HG03442 (cell line): ENCODE data around the gene RNF144A.

Source experiments
- ATAC-seq: cut with Tn5 transposase; IDR thresholded peaks from one replicate; pipeline ENCODE4 v1.9.1; 2021; ENCODE audit warnings: mild to moderate bottlenecking, moderate library complexity; ENCODE audit not compliant: unreplicated experiment

Gene RNF144A

DNA sequence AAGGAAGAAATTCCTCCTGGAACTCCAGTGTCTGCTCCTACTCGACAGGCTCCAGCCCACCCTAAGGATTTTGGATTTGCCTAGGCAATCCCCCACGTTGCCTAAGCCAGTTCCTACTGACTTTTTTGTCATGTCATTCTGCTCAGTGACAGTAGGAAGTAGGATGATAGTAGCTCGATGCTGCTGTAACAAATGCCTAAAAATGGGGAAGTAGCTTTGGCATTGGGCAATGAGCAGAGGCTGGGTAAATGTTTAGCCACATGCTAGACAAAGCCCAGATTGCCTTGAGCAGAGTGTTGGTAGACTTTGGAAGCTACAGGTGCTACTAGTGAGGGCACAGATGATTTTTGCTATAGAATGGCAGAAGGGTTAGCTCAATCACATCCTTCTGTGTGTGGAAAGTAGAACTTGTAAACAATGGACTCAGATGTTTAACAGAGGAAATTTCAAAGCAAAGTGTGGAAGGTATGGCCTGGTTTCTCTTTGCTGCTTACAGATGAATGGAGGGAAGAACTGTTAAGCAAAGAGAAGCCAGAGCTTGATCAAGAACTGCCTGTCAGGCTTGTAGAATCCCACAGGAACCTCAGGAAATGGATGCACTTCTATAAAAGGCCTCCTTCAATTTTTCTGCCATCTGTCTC is 154.8 kb downstream of the RNF144A start:
- no peak for ATAC-seq

DNA sequence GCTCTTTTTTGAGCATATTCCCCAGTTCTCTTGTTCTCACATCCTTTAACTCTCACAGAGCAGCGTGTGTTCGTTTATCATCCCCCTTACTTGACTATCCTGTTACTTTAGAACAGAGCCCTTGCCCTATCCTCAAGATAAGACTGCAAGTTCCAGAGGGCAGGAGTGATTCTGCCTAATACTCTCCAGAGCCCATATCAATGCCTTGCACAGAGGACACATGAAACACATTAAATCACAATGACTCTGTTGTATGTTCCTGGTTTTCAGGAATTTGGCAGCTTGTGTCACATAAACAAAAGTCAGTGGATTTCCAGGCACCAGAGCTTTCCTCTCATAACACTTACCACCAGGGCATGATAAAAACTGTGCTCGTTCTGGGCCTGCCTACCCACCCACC is 156.7 kb downstream of the RNF144A start:
- no peak for ATAC-seq

- no peak for ATAC-seq
Measured at GRCh38 chr2:7075834-7076233, 158.6 kb downstream of the RNF144A start.

- ATAC-seq, result no peak
Measured at GRCh38 chr2:7077660-7078267, 160.6 kb downstream of the RNF144A start.

- ATAC-seq, result peak; percentile 73
Measured at GRCh38 chr2:7083580-7084509, 166.6 kb downstream of the RNF144A start.

DNA sequence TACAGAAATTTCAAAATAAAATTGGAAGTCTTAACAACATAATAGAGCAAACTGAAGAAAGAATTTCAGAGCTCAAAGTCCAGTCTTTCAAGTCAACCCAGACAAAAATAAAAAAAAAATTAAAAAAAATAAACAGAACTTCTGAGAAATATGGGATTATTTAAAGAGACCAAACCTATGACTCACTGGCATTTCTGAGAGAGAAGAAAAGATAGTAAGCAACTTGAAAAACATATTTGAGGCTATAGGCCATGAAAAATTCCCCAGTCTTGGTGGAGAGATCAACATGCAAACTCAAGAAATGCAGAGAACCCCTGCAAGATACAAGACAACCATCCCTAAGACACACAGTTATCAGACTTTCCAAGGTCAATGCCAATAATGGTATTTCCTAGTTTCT is 167.4 kb downstream of the RNF144A start:
- ATAC-seq, result no peak

DNA sequence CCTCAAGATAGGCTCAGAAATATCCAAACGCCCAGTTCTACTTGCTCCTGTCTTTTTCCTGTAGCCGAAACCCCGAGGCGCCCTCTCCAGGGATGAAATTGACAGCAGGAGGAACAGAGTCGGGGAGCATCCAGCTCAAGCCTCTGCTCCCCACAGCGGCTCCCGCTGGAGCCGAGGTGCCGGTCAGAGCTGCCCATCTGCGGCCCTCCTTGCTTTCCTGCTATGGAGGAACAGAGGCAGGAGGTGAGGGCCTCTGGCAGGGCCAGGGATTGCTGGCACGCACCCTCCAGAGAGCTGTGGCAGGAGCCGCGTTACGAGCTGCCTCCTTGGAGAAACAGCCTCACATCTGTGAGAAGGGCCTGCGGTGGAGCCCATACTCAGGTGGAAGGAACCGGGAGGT is 172.1 kb downstream of the RNF144A start:
- ATAC-seq, result no peak

- ATAC-seq, result no peak
Measured at GRCh38 chr2:7089898-7090510, 172.8 kb downstream of the RNF144A start.

- ATAC-seq, result no peak
Measured at GRCh38 chr2:7093376-7093775, 176.2 kb downstream of the RNF144A start.
